Measurements from ENCODE around the gene STX8.
"Not testable (repeated sequence)": the region's sequence is repeated elsewhere in the genome, so short reads cannot be mapped to it uniquely, and the experiment has no call there.

Gene STX8

GRCh38 chr17:9509236-9509816, 66.3 kb downstream of the STX8 start:
- no peak for DNase-seq

GRCh38 chr17:9499041-9499440, 76.6 kb downstream of the STX8 start:
- DNase-seq, result no peak

- DNase-seq, result no peak
Measured at GRCh38 chr17:9498490-9498889, 77.1 kb downstream of the STX8 start.

DNA sequence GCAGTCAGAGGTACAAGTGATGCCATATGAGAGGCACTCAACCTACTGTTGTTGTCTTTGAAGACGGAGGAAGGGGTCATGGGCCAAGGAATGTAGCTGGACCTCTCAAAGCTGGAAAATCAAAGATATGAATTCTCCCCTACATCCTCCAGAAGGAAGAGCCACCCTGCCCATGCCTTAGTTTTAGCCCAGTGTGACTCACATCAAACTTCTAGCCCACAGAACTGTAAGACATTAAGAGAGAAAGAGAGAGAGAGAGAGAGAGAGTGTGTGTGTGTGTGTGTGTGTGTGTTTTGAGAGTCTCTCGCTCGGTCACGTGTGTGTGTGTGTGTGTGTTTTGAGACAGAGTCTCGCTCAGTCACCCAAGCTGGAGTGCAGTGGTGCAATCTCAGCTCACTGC, 87.1 kb downstream of the STX8 start:
- DNase-seq, result no peak

GRCh38 chr17:9487406-9487805, 88.2 kb downstream of the STX8 start:
- DNase-seq, result no peak

DNA sequence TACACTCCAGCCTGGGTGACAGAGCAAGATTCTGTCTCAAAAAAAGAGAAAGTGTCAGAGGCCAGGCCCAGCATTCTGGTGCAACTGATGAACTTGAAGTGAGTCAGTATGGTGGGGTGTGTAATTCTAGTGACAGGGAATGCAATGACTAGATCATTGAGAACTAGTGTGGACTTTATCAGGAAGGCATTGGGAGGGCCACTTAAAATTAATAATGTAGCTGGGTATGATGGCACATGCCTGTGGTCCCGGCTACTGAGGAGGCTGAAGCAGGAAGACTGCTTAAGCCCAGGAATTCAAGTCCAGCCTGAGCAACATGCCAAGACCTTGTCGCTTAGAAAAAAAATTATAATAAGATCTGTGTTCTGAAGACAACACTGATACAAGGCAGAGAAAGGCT, 90.8 kb downstream of the STX8 start:
- DNase-seq, result no peak

GRCh38 chr17:9479964-9480363, 95.7 kb downstream of the STX8 start:
- DNase-seq, result no peak

GRCh38 chr17:9478889-9479288, 96.7 kb downstream of the STX8 start:
- DNase-seq, result no peak

DNA sequence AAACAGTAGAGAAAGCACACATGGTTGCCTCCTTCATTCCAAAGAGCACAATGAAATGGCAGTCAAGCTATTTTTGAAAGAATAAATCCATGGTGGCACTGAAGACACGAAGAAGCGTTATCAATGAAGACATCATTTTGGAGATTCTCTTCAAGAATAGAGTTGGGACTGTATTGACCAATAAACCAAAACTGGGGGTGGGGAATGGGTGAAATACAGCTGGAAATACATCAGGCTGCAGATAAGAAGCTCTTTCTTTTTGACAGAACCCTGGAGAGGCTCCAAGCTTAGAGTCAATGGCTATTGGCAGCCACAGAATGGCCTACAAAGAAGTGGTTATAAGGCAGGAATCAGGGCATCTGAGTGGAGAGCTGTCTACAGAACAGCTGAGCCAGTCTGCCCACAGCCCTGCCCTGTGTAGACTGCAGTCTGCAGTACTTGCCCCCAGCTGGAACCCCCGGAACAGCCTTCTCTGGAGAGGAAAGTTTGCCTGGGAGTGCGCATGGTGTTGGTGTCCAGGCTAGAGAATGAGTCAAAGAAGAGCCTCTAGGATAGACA, 100.4 kb downstream of the STX8 start:
- peak in 51 of 58 donors; percentile 7 to 94 (median 63) for DNase-seq

- no peak for DNase-seq
Measured at GRCh38 chr17:9473711-9474110, 101.9 kb downstream of the STX8 start.

GRCh38 chr17:9472541-9472940, 103.1 kb downstream of the STX8 start:
- no peak for DNase-seq

DNA sequence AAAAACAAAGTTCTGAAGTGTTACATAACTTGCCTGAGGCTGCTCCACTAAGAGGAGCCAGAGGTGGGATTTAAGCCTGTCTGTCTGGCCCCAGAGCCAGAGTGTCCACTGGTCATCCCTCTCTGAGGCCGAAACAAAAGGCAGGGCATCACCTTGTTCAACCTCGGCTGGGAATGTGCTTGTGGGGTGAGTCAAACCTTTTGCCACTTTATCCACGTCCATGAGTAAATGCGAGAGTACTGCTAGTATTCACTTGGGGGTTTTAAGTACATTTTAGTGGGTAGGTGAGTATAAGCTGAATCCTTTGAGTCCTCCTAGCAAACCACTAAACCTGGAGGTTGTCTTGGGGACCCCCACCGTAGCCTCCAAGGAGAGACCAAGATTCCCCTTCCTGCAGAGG, 103.5 kb downstream of the STX8 start:
- DNase-seq, result no peak

DNA sequence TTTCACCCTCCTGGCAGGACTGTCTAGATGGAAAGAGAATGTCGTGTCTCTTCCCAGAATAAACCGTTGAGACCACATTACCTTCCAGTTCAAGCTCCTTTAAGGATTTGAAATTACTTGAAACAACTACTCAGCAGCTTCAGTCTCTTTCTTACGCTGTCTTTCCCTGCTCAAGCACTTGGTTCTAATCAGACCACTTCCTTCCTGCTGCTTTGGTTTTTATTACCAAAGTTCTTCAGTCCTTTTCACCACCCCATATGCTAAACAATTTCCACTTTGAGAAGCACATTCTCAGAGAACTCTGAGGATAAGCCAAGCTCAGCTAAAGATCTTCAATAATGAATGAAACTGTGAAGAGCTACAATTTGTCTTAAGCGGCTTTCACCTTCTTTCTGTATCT, 105.4 kb downstream of the STX8 start:
- no peak for DNase-seq

DNA sequence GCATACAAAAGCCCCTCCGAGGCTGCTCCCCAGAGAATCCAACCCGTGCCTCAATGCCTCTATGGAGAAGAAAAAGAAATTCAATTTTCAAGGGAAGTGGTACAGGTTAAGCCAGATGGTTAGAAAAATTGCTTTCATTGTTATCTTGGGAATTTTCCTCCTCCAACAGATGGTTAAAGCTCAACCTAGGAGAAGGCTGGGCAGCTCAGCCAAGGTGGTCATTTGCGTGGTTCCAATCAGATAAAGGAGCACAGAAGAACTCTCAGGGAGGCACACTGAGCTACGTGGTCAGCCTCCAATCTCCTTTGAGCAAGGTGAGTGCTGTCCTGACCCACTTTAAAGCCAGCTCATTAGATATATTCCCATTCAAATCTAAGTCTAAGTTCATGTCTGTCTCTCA, 106.7 kb downstream of the STX8 start:
- no peak for DNase-seq

DNA sequence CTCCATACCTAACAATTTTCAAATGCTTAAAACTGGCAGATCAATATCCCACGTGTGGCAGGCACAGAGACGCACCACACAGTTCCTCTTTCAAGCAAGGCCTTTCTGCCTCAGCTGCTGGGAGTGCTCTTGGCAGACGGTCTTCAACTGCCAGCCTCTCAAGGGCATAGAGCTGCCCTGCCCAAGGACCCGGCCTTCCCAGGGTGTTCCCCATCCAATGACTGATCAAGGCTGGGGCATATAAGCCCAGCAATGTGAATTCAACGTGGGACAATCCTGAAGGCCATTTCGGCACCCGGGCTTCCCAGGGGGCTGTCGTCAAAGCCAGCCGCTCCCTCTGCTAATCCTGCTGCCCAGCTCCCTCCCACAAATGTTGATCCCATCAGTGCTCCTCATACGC, 107.1 kb downstream of the STX8 start:
- DNase-seq, result no peak

GRCh38 chr17:9467518-9467917, 108.1 kb downstream of the STX8 start:
- DNase-seq, result peak in 1 of 58 donors; percentile 2

GRCh38 chr17:9465210-9465921, 110.3 kb downstream of the STX8 start:
- peak in 16 of 58 donors; percentile 2 to 42 (median 14) for DNase-seq

DNA sequence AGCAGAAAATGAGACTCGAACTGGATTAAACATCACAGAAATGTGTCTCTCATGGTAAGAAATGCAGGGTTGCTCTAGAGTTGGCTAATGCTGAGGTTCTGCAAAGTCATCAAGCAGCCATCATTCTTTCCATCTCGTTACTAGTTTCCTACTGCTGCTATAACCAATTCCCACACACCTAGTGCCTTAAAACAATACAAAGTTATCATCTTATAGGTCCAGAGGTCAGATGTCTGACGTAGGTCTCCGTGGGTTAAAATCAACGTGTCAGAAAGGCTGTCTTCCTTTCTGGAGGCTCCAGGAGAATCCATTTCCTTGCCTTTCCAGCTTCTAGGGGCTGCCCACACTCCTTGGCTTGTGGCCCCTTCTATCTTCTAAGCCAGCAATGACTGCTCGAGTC, 118.6 kb downstream of the STX8 start:
- DNase-seq, result no peak

DNA sequence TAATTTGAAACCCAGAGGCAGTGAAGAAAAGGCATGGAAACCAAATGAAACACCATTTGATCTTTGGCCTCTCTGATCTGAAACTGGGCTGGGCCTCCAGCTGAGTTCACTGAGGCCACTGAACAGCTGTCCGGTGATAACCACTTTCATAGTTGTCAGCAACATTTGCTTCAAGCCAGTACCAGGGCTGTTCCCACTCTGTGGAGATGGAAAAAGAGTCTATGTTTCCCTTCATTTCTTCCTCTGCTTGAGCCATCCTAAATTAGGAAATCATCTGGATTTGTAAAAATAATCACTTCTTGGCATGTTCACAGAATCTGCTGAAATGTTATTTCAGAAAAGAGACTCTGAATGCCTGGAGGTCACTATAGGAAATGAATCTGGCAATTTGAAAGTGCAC, 119.3 kb downstream of the STX8 start:
- DNase-seq, result no peak

- DNase-seq, result no peak
Measured at GRCh38 chr17:9451934-9452333, 123.7 kb downstream of the STX8 start.

- not testable (repeated sequence) for DNase-seq
Measured at GRCh38 chr17:9447298-9447697, 128.3 kb downstream of the STX8 start.

GRCh38 chr17:9446528-9446927, 129.1 kb downstream of the STX8 start:
- no peak for DNase-seq

DNA sequence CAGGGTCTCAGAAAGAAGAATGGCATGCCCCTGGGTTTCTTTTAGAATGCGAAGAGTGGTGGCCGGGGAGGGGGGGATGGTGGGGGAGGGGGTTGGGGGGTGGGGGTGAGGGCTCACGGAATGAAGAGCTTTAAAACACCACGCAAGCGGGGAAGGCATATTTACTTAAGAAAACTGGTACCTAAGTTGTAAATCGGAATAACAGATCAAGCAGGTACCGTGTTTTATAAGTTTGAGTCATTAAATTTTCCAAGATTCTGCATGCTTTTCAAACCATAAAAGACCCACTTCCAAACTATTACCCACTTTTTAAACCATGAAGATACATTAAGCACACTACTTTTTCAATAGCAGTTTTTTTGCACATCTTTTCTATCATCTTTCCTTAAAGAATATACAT, 130.2 kb downstream of the STX8 start:
- no peak for DNase-seq
